NCI-H1048 (cell line): ENCODE results near the gene ARHGAP42.

Experiments used
- DNase-seq: peaks from one replicate; lab custom pipeline; 2025; lab: John Stamatoyannopoulos, UW

The ARHGAP42 gene

GRCh38 chr11:100833276-100833675 lies 146.2 kb downstream of the ARHGAP42 start:
- DNase-seq = no peak

GRCh38 chr11:100835854-100836253 lies 148.8 kb downstream of the ARHGAP42 start:
- no peak for DNase-seq

GRCh38 chr11:100837311-100837710 lies 150.2 kb downstream of the ARHGAP42 start:
- no peak for DNase-seq

GRCh38 chr11:100841711-100842407 lies 154.8 kb downstream of the ARHGAP42 start:
- no peak for DNase-seq

- no peak for DNase-seq
Measured at GRCh38 chr11:100847696-100848216, 160.7 kb downstream of the ARHGAP42 start.

- no peak for DNase-seq
Measured at GRCh38 chr11:100849009-100849900, 162.2 kb downstream of the ARHGAP42 start.

- DNase-seq = no peak
Measured at GRCh38 chr11:100849901-100850235, 162.8 kb downstream of the ARHGAP42 start.

GRCh38 chr11:100851147-100851546 lies 164.1 kb downstream of the ARHGAP42 start:
- DNase-seq = no peak

- DNase-seq = no peak
Measured at GRCh38 chr11:100851584-100852152, 164.6 kb downstream of the ARHGAP42 start.

- no peak for DNase-seq
Measured at GRCh38 chr11:100855466-100856067, 168.5 kb downstream of the ARHGAP42 start.

- no peak for DNase-seq
Measured at GRCh38 chr11:100857236-100858005, 170.3 kb downstream of the ARHGAP42 start.

- no peak for DNase-seq
Measured at GRCh38 chr11:100860318-100861155, 173.4 kb downstream of the ARHGAP42 start.

- DNase-seq = no peak
Measured at GRCh38 chr11:100861212-100861611, 174.1 kb downstream of the ARHGAP42 start.

- DNase-seq = no peak
Measured at GRCh38 chr11:100863080-100863581, 176.0 kb downstream of the ARHGAP42 start.

GRCh38 chr11:100865443-100866065 lies 178.5 kb downstream of the ARHGAP42 start:
- no peak for DNase-seq

GRCh38 chr11:100866453-100866852 lies 179.4 kb downstream of the ARHGAP42 start:
- no peak for DNase-seq

- DNase-seq = no peak
Measured at GRCh38 chr11:100867606-100868005, 180.5 kb downstream of the ARHGAP42 start.

- DNase-seq = no peak
Measured at GRCh38 chr11:100869328-100869727, 182.2 kb downstream of the ARHGAP42 start.

GRCh38 chr11:100870138-100870537 lies 183.1 kb downstream of the ARHGAP42 start:
- DNase-seq = no peak
